ENCODE data around the gene GALNT2. TPM values are rescaled to one million over a fixed set of nuclear protein-coding genes. Genes with fewer than 3 reads are reported as not detected.

Gene GALNT2
- polyA plus RNA-seq, 6 donors from 2014 or later, result 15.1 to 22.4 (median 17.5) TPM

DNA sequence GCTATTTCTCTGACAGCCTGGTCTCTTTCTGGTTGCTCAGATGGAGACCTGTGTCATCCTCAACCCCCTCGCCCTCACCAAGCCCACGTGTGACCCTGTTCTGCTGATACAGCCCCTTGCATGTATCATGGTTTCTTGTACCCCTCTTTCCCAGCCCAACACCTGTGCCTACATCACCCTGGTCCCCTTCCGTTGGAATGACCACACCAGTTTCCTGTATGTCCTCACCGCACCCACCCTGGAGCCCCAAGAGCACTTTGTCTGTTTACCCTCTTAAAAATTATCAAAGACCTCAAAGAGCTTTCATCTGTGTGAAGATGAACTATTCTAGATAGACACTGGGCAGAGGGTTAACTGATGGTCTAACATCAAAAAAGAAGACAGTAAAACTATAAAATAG is 179.5 kb downstream of the GALNT2 start:
- Mint-ChIP-seq H3K4me3 (peak overlapping the region in 1 of 8 donors; percentile 54), H3K27me3 (no peaks in the 10 kb centered on the region), H3K36me3 (peaks cover 43 to 47% of the 10 kb centered on the region in 2 donors), H3K4me1 (peaks cover 1 to 7% (median 3%) of the 10 kb centered on the region in 3 donors), H3K27ac (peak overlapping the region in 1 of 6 donors; percentile 39), H3K9me3 (peaks cover 0 to under 1% (median 0%) of the 10 kb centered on the region in 7 donors)
- DNase-seq, result no peak
- ATAC-seq (ENCODE audit: low read depth in 2 of 2), result no peak

DNA sequence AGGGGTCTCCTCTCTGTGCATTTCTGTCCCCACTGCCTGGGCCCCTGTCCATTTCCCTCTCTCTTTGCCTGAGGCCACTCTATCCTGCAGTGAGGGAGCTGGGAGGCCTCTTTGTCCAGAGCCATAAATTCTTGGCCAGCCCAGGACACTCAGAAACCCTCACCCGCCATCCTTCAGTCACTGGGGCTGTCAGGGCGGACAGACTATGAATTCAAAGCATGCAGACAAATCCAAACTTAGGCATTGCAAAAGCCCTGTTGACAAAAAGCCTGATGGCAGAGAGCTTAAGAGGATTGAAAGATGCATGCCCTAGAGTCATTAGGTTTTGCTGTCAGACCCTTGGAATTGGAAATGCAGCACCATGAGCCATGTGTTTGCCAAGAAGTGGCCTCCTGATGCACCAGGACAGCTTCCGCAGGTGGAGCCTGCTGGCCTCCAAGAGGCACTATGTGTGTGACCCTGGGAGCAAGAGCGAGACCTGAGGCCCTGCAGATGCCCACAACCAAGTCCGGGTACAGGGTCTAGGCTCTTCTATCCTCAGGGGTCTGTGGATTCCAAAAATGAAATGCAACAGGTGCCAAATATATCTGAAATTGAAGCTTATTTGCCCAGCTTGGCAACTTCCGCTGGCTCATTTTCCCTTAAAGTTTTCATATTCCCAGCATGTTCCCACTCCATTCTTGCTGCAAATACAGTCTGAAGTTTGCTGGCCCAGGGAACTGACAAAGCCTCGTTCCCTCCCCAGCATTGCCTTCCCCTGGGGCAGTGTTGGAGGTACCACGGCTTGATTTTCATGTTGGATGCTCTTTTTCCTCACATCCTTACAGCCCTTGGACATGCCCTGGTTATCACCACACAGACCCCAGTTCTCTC is 181.2 kb downstream of the GALNT2 start:
- ATAC-seq (ENCODE audit: low read depth in 2 of 2), result no peak
- Mint-ChIP-seq H3K4me3 (no peak overlapping the region), H3K27me3 (no peaks in the 10 kb centered on the region), H3K27ac (no peak overlapping the region), H3K9me3 (no peaks in the 10 kb centered on the region), H3K36me3 (peaks cover 47 to 52% of the 10 kb centered on the region in 2 donors), H3K4me1 (peaks cover 3 to 12% (median 4%) of the 10 kb centered on the region in 3 donors)
- no peak for DNase-seq

DNA sequence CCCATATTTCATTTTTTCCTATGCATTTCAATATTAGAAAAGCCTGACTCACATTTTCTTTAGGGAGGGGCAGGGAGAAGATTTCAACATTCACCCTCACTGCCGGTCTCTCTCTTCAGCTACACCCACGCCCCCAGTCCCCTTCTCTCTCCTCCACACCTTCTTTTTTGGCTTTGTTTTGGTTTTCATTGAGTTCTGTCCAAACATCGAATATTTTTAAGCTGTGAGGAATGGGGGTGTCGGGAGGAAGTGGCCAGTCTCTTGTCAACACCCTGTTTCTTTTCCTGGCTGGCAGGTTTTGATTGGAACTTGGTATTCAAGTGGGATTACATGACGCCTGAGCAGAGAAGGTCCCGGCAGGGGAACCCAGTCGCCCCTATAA is 181.8 kb downstream of the GALNT2 start:
- Mint-ChIP-seq H3K36me3 (peaks cover 52 to 53% of the 10 kb centered on the region in 2 donors), H3K27me3 (no peaks in the 10 kb centered on the region), H3K4me3 (no peak overlapping the region), H3K9me3 (no peaks in the 10 kb centered on the region), H3K4me1 (peaks cover 3 to 12% (median 4%) of the 10 kb centered on the region in 3 donors), H3K27ac (no peak overlapping the region)
- DNase-seq, result no peak
- no peak for ATAC-seq (ENCODE audit: low read depth in 2 of 2)

DNA sequence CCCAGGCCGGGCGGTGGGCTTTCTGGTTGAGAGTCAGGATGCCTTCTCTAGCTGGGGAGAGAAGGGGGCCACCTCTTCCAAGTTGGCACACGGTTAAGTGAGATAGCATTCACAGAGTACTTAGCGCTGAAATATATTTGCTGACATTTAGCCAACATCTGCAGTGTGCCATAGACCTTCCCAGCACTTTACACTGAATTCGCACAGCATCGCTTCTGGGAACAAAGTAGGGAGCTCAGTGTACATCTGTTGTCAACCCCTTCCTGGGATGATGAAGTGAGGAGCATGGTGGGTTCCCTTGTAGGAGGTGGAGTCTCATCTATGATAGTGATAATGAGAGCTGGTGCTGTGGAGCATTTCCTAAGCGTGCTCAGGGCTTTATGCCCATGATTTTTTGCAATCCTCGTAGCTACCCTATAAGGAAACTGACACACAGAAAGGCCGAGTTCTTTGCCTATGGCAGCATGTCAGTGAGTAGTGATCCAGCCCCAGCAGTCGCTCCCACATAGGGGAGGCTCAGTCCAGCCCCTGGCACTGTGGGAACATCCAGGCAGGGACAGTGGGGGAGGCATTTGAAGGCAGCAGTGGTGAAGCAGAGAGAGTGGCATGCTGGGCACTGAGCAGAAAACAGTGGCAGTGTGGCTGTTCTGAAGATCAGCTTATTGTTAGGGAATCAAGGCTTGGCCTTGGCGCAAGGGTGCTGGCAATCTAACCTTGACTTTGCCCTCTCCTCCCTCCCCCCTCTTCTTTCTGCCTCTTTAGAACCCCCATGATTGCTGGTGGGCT is 182.8 kb downstream of the GALNT2 start:
- Mint-ChIP-seq H3K36me3 (peaks cover 53 to 55% of the 10 kb centered on the region in 2 donors), H3K27ac (peak overlapping the region in 2 of 6 donors; percentile 24 to 52), H3K9me3 (no peaks in the 10 kb centered on the region), H3K27me3 (no peaks in the 10 kb centered on the region), H3K4me3 (peak overlapping the region in 1 of 8 donors; percentile 25), H3K4me1 (peaks cover 3 to 12% (median 4%) of the 10 kb centered on the region in 3 donors)
- no peak for ATAC-seq (ENCODE audit: low read depth in 2 of 2)
- no peak for DNase-seq

DNA sequence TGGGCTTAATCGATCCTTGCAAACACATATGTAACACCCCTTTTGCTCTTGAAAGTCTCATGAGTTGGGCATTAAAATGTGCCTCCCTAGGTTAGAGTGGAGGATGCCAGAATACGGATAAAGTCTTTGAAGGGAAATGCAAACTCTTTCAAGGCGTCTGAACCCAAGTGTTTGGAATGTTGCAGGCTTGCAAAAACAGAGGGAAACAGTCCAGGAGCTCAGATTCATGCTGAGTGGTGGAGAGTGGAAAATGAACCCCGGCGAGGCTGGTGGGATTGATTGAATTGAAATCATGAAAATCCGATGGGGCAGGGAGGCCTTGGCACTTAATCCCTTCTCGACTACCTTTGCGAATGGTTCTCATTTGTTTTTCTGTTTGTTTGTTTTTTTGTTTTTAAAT is 183.6 kb downstream of the GALNT2 start:
- peaks cover 3 to 12% (median 4%) of the 10 kb centered on the region in 3 donors for H3K4me1 Mint-ChIP-seq
- peaks cover 52 to 59% of the 10 kb centered on the region in 2 donors for H3K36me3 Mint-ChIP-seq
- no peaks in the 10 kb centered on the region for H3K27me3 Mint-ChIP-seq
- H3K27ac Mint-ChIP-seq, result peak overlapping the region in 1 of 6 donors; percentile 9
- ATAC-seq (ENCODE audit: low read depth in 2 of 2) (no peak), DNase-seq (no peak)
- no peak overlapping the region for H3K4me3 Mint-ChIP-seq
- H3K9me3 Mint-ChIP-seq, result no peaks in the 10 kb centered on the region

DNA sequence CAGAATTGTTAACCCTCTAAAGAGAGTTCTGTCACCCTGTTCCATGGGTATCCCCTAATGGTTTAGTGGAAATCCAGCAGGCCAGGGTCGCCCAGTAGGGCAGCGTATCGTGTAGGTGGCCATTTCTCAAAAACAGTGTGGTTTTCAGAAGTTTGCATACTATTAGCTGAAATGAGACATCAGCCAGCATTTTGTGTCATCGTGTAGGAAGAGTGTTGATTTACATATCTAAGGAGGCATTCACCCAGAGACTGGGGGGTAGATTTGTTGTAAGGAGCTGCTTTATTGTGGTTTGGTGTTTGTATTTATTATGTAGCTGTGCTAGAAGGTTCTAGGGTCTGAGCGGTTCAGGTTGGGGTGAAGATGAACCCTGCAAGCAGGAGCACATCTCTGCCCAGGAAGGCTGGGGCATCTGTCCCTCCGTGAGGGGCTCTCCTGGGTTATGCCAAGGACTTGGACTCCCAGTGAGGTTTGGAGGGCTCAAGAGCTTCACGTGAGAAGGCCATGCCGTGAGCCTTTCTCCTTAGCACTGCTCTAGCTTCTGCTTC is 184.7 kb downstream of the GALNT2 start:
- no peak for DNase-seq
- peak overlapping the region in 3 of 6 donors; percentile 22 to 67 (median 64) for H3K27ac Mint-ChIP-seq
- H3K9me3 Mint-ChIP-seq, result no peaks in the 10 kb centered on the region
- H3K4me3 Mint-ChIP-seq, result no peak overlapping the region
- H3K36me3 Mint-ChIP-seq, result peaks cover 47 to 54% of the 10 kb centered on the region in 2 donors
- no peaks in the 10 kb centered on the region for H3K27me3 Mint-ChIP-seq
- H3K4me1 Mint-ChIP-seq, result peaks cover 0 to 12% (median 4%) of the 10 kb centered on the region in 3 donors
- no peak for ATAC-seq (ENCODE audit: low read depth in 2 of 2)

DNA sequence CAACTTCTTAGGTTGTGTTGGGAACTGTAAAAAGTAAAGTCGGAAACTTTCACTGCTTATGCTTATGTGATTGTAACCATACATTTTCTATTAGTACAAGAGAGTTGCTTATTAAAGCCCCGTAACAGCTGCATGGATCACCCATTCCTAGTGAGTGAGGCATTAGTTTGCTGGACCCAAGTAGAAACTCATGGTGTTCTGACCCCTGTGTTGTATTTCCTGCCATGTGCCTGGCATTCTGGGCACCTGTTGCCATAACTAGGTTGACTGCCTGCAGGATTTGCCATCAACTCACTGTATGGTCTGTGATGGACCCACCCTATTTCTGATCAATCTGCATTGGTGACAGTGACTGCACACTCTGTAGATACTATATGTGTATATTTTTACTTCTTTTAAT is 186.1 kb downstream of the GALNT2 start:
- no peak for DNase-seq
- Mint-ChIP-seq H3K9me3 (peaks cover 0 to 2% (median 0%) of the 10 kb centered on the region in 7 donors), H3K4me3 (no peak overlapping the region), H3K36me3 (peaks cover 51 to 62% of the 10 kb centered on the region in 2 donors), H3K27me3 (no peaks in the 10 kb centered on the region), H3K27ac (no peak overlapping the region), H3K4me1 (peaks cover 0 to 12% (median 4%) of the 10 kb centered on the region in 3 donors)
- ATAC-seq (ENCODE audit: low read depth in 2 of 2), result no peak

DNA sequence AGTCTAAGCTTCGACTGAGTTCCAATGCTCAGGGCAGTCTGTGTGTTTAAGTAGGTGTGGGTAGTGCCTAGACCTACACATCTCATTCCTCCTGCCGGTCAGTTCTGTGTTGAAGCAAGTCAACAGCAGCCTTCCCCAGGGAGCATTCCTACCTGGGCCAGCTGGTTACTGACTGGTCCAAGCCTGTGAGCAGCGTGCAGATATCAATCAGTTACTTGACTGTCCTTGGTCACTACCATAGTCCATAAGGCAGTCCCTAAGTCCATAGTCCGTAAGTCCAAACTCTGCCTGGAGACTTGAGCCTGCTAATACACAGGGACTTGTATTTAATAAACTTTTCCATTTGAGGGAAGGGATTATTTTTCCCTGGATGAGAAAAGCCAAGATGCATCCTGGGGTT is 187.2 kb downstream of the GALNT2 start:
- no peak overlapping the region for H3K27ac Mint-ChIP-seq
- DNase-seq, result no peak
- H3K9me3 Mint-ChIP-seq, result peaks cover 0 to 6% (median 0%) of the 10 kb centered on the region in 7 donors
- H3K27me3 Mint-ChIP-seq, result no peaks in the 10 kb centered on the region
- H3K4me3 Mint-ChIP-seq, result no peak overlapping the region
- peaks cover 57% of the 10 kb centered on the region in 2 donors for H3K36me3 Mint-ChIP-seq
- H3K4me1 Mint-ChIP-seq, result peaks cover 1 to 7% (median 4%) of the 10 kb centered on the region in 3 donors
- no peak for ATAC-seq (ENCODE audit: low read depth in 2 of 2)

DNA sequence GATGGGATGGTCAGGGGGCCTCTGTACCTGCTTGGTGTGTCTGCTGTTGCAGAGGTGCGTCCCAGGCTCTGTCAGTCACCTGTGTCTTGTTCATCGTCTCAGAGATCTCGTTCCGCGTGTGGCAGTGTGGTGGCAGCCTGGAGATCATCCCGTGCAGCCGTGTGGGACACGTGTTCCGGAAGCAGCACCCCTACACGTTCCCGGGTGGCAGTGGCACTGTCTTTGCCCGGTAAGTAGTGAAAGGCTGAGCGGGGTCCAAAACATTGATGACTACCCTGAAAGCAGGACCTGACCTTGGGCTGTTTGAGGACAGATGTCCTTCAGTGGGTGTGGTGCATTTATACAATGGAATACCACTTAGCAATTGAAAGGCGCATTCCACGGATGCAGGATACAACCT is 188.1 kb downstream of the GALNT2 start:
- DNase-seq, result no peak
- H3K36me3 Mint-ChIP-seq, result peaks cover 53 to 54% of the 10 kb centered on the region in 2 donors
- no peaks in the 10 kb centered on the region for H3K27me3 Mint-ChIP-seq
- H3K27ac Mint-ChIP-seq, result peak overlapping the region in 1 of 6 donors; percentile 30
- H3K4me1 Mint-ChIP-seq, result peaks cover 4 to 7% (median 5%) of the 10 kb centered on the region in 3 donors
- peak overlapping the region in 1 of 8 donors; percentile 40 for H3K4me3 Mint-ChIP-seq
- no peak for ATAC-seq (ENCODE audit: low read depth in 2 of 2)
- H3K9me3 Mint-ChIP-seq, result peaks cover 0 to 10% (median 0%) of the 10 kb centered on the region in 7 donors

DNA sequence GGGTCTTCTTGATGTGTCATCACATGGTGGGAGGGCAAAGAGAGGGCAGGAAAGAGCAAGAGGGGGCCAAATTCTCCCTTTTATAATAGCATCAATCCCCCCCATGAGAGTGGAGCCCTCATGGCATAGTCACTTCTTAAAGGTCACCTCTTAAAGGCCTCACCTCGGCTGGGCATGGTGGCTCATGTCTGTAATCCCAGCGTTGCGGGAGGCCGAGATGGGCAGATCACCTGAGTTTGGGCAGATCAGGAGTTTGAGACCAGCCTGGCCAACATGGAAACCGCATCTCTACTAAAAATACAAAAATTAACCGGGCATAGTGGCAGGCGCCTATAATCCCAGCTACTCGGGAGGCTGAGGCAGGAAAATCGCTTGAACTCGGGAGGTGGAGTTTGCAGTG is 189.0 kb downstream of the GALNT2 start:
- Mint-ChIP-seq H3K4me3 (peak overlapping the region in 1 of 8 donors; percentile 27), H3K27ac (no peak overlapping the region), H3K4me1 (peaks cover 7 to 13% (median 9%) of the 10 kb centered on the region in 3 donors), H3K36me3 (peaks cover 44 to 47% of the 10 kb centered on the region in 2 donors), H3K27me3 (no peaks in the 10 kb centered on the region), H3K9me3 (peaks cover 0 to 10% (median 0%) of the 10 kb centered on the region in 7 donors)
- DNase-seq (no peak), ATAC-seq (ENCODE audit: low read depth in 2 of 2) (no peak)

DNA sequence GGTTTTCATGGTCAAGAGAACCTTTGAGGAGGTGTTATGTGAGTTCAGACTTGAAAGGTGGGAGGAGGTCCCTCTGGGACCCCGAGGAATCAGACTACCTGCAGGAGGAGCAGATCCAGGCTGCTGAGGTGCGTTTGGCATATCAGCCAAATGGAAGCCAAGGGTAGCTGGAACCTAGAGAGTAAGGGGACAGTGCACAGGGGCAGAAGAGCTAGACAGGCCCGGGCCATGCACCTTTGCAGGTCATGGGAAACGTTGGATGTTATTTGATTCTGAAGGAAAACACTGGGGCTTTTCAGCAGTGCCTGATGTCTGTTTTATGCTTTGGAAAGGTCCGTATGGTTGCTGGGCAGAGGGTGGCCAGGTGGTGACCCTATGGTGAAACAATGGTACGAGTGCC is 189.9 kb downstream of the GALNT2 start:
- peaks cover 4 to 10% (median 8%) of the 10 kb centered on the region in 3 donors for H3K4me1 Mint-ChIP-seq
- H3K36me3 Mint-ChIP-seq, result peaks cover 35 to 39% of the 10 kb centered on the region in 2 donors

DNA sequence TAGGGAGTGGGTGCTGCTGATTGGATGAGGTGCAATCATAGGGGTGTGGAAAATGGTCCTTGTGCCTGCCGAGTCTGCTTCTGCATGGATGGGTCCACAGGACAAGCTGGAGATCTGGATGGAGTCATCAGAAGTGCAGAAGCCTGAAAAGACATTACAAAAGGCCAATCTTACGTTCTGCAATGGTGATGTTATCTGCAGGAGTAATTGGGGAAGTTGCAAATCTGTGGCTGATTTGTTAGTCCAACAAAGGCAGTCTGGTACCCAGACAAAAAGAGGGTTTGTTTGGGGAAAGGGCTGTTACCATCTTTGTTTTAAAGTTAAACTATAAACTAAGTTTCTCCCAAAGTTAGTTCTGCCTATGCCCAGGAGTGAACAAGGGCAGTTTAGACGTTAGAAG is 192.6 kb downstream of the GALNT2 start:
- DNase-seq (no peak), ATAC-seq (ENCODE audit: low read depth in 2 of 2) (no peak)
- Mint-ChIP-seq H3K4me1 (peaks cover 9 to 33% (median 15%) of the 10 kb centered on the region in 3 donors), H3K36me3 (peaks cover 43 to 46% of the 10 kb centered on the region in 2 donors), H3K27ac (no peak overlapping the region), H3K27me3 (no peaks in the 10 kb centered on the region), H3K4me3 (peak overlapping the region in 1 of 8 donors; percentile 26), H3K9me3 (peaks cover 0 to 10% (median 0%) of the 10 kb centered on the region in 7 donors)

More for the DNA sequence above, 189.9 kb downstream of the GALNT2 start:
- DNase-seq, result no peak
- H3K9me3 Mint-ChIP-seq, result peaks cover 0 to 10% (median 0%) of the 10 kb centered on the region in 7 donors
- H3K27me3 Mint-ChIP-seq, result no peaks in the 10 kb centered on the region
- H3K27ac Mint-ChIP-seq, result peak overlapping the region in 1 of 6 donors; percentile 75
- no peak for ATAC-seq (ENCODE audit: low read depth in 2 of 2)
- H3K4me3 Mint-ChIP-seq, result no peak overlapping the region

DNA sequence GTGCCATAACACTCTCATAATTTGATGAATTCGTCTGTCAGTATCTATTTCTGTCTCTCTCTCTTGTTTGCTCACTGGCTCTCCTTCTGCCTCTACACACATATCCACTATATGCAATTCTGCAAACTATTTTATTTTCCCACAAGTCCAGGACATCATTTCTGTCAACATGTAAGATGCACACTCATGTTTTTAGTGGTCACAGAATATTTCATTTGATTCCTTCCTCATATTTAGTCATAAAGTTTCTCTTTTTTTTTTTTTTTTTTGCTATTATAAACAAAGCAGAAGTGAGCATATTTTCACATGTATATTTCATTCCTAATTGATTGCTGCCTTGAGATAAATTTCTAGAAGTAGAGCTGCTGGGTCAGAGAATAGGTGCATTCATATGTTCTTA is 193.8 kb downstream of the GALNT2 start:
- no peaks in the 10 kb centered on the region for H3K27me3 Mint-ChIP-seq
- no peak overlapping the region for H3K27ac Mint-ChIP-seq
- H3K4me1 Mint-ChIP-seq, result peaks cover 16 to 35% (median 22%) of the 10 kb centered on the region in 3 donors
- no peak for DNase-seq
- peaks cover 35 to 41% of the 10 kb centered on the region in 2 donors for H3K36me3 Mint-ChIP-seq
- H3K4me3 Mint-ChIP-seq, result no peak overlapping the region
- peaks cover 0 to 10% (median 0%) of the 10 kb centered on the region in 7 donors for H3K9me3 Mint-ChIP-seq
- ATAC-seq (ENCODE audit: low read depth in 2 of 2), result peak; percentile 30 to 35

All from naive B cell (primary cell).